Vagina (tissue), 2 donors: ENCODE results near the gene ABCC1. TPM values are rescaled to one million over a fixed set of nuclear protein-coding genes. Genes with fewer than 3 reads are reported as not detected.

Source experiments
- DNase-seq, 2 donors: peaks; one replicate each; pipeline ENCODE4 v3.0.0-alpha.2; 2017; ENCODE audit errors: extremely low spot score in 2 of 2
- H3K27ac ChIP-seq: fragments of 200-600 bp; sonication (generic); one replicate; pipeline ENCODE4 v1.5.1; 2019
- H3K27me3 ChIP-seq: fragments of 200-600 bp; sonication (generic); one replicate; pipeline ENCODE4 v1.5.1; 2019
- H3K36me3 ChIP-seq, 2 donors: fragments of 200-600 bp; sonication (generic); one replicate each; pipeline ENCODE4 v1.5.1; 2017 to 2019
- H3K4me1 ChIP-seq: fragments of 200-600 bp; sonication (generic); one replicate; pipeline ENCODE4 v1.5.1; 2019
- H3K4me3 ChIP-seq, 2 donors: fragments of 200-600 bp; sonication (generic); 1 replicate in 1 of 2; 2 replicates in 1 of 2; pipeline ENCODE4 v1.5.1; 2016 to 2019
- H3K9me3 ChIP-seq: fragments of 200-600 bp; sonication (generic); one replicate; pipeline ENCODE4 v1.5.1; 2019
- CTCF ChIP-seq, 3 experiments: fragments of 450-650 bp in 2 of 3; fragments of 200-600 bp in 1 of 3; sonication (generic) in 1 of 3; IDR thresholded peaks; one replicate each; pipeline ENCODE4 v1.5.1; 2017 to 2019; ENCODE audit warnings: antibody characterized with exemption in 3 of 3, mild to moderate bottlenecking in 2 of 3, moderate library complexity in 2 of 3
- POLR2A ChIP-seq, 2 donors: fragments of 450-650 bp; IDR thresholded peaks; one replicate each; pipeline ENCODE4 v1.6.1; 2017; ENCODE audit warnings: antibody characterized with exemption in 2 of 2, mild to moderate bottlenecking in 2 of 2, moderate library complexity in 2 of 2
- POLR2AphosphoS5 ChIP-seq, 2 donors: sonication (generic); formaldehyde crosslinking; IDR thresholded peaks; one replicate each; pipeline ENCODE4 v1.9.0; 2017; ENCODE audit warnings: antibody characterized with exemption in 2 of 2, mild to moderate bottlenecking in 2 of 2, low read depth in 1 of 2; ENCODE audit not compliant: insufficient read depth in 1 of 2
- intact Hi-C: fragments of 100-400 bp; cut with DNase I; formaldehyde crosslinking; loops from one replicate; pipeline ENCODE4 v1.15.1; 2023
- total RNA-seq: library from RNA; depleted of rRNA; stranded (reverse); fragments of >200 nt; gene quantifications from one replicate; pipeline ENCODE4 v1.2.3, GENCODE V29; 2016

Gene ABCC1
- total RNA-seq, 1 donor from 2014 or later, result 47.9 TPM

GRCh38 chr16:16025214-16025968 is 76.0 kb downstream of the ABCC1 start:
- intact Hi-C loops, result no loop called here
- no peaks in the 10 kb centered on the region for H3K27me3 ChIP-seq
- no peaks in the 10 kb centered on the region for H3K36me3 ChIP-seq
- H3K9me3 ChIP-seq, result no peaks in the 10 kb centered on the region
- DNase-seq, result no peak
- H3K27ac ChIP-seq, result peak overlapping the region; percentile 69
- no peak for TF ChIP-seq POLR2AphosphoS5 (IDR thresholded peaks at IDR 0.05; ENCODE audit: insufficient read depth in 1 of 2, low read depth in 1 of 2)
- TF ChIP-seq POLR2A (IDR thresholded peaks at IDR 0.05), result no peak
- TF ChIP-seq CTCF (IDR thresholded peaks at IDR 0.05), result no peak
- H3K4me3 ChIP-seq, result no peak overlapping the region
- peaks cover 59% of the 10 kb centered on the region for H3K4me1 ChIP-seq

DNA sequence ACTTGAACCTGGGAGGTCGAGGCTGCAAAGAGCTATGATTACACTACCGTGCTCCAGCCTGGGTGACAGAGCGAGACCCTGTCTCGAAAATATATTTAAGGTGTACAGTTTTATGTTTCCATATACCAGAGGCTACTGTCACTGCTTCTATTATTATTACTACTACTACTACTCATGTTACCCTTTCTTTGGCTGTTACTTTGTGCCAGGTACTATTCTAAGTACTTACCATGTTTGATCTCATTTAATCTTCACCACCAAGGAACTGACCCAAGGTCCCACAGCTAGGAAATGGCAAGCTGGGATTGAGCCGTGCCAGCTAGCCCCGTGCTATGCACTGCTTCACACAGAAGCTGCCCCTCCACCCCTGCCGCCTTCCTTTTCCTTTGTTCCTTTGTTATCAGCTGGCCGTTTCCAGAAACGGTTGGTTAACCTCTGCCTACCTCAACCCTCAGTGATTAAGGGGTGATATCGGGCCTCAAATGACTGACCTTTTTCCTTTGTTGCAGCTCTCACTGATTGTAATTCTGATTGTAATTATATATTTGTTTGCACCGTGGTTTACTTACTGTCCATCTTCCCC is 78.4 kb downstream of the ABCC1 start:
- Histone ChIP-seq H3K9me3 (no peaks in the 10 kb centered on the region), H3K27me3 (no peaks in the 10 kb centered on the region), H3K4me3 (no peak overlapping the region), H3K36me3 (no peaks in the 10 kb centered on the region), H3K4me1 (peaks cover 37% of the 10 kb centered on the region), H3K27ac (no peak overlapping the region)
- intact Hi-C loops, result no loop called here
- no peak for TF ChIP-seq POLR2A (IDR thresholded peaks at IDR 0.05)
- no peak for DNase-seq

DNA sequence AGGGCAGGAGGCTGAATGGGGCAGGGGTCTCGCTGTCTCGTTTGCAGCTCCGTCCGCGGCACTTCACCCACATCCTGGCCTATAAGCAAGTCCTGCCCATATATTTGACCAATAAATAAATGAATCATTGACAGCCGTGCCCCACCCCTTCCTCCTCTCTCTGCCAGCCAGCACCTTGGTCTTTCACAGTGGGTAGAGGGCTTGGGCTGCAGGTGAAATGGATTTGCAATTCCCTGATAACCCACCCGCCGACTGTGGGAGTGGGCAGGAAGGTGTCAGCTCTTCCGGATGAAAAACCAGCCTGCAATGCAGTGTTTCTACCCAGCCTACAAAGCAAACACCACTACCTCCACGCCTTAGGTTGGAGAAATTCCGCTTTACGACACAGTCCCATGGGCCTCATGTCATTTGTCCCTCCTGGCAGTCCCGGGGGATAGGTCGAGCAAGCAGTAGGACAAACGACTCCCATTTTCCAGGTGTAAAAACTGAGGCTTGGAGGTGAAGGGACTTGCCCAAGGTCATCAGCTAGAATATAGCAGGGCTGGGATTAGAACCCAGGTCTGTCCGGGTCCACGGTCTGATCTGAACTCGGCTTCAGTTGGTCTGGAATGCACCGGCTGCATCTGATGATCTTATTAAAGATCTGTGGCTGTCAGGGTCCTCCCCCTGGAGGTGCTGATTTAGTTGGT is 79.0 kb downstream of the ABCC1 start:
- intact Hi-C loops, result no loop called here
- Histone ChIP-seq H3K4me3 (no peak overlapping the region), H3K4me1 (peaks cover 35% of the 10 kb centered on the region), H3K27me3 (no peaks in the 10 kb centered on the region), H3K27ac (peak overlapping the region; percentile 25), H3K9me3 (no peaks in the 10 kb centered on the region), H3K36me3 (no peaks in the 10 kb centered on the region)
- DNase-seq, result no peak
- TF ChIP-seq POLR2AphosphoS5 (IDR thresholded peaks at IDR 0.05; ENCODE audit: insufficient read depth in 1 of 2, low read depth in 1 of 2), result no peak
- TF ChIP-seq CTCF (IDR thresholded peaks at IDR 0.05), result no peak
- TF ChIP-seq POLR2A (IDR thresholded peaks at IDR 0.05), result no peak

GRCh38 chr16:16029431-16030011 is 80.1 kb downstream of the ABCC1 start:
- Histone ChIP-seq H3K4me3 (no peak overlapping the region), H3K27me3 (no peaks in the 10 kb centered on the region), H3K9me3 (no peaks in the 10 kb centered on the region), H3K36me3 (peaks cover 0 to 4% of the 10 kb centered on the region in 2 donors), H3K4me1 (peaks cover 33% of the 10 kb centered on the region), H3K27ac (peak overlapping the region; percentile 25)
- TF ChIP-seq POLR2AphosphoS5 (IDR thresholded peaks at IDR 0.05; ENCODE audit: insufficient read depth in 1 of 2, low read depth in 1 of 2) (no peak), POLR2A (IDR thresholded peaks at IDR 0.05) (no peak), CTCF (IDR thresholded peaks at IDR 0.05) (no peak)
- no peak for DNase-seq
- intact Hi-C loops, result no loop called here

GRCh38 chr16:16030449-16030848 is 81.0 kb downstream of the ABCC1 start:
- TF ChIP-seq POLR2A (IDR thresholded peaks at IDR 0.05) (no peak), POLR2AphosphoS5 (IDR thresholded peaks at IDR 0.05; ENCODE audit: insufficient read depth in 1 of 2, low read depth in 1 of 2) (no peak), CTCF (IDR thresholded peaks at IDR 0.05) (no peak)
- intact Hi-C loops, result no loop called here
- Histone ChIP-seq H3K4me3 (no peak overlapping the region), H3K4me1 (peaks cover 24% of the 10 kb centered on the region), H3K27ac (no peak overlapping the region), H3K9me3 (no peaks in the 10 kb centered on the region), H3K27me3 (no peaks in the 10 kb centered on the region), H3K36me3 (peaks cover 0 to 11% of the 10 kb centered on the region in 2 donors)
- no peak for DNase-seq
